Ishikawa (cell line): ENCODE results near the gene ZBTB16.

Source experiments
- CEBPB ChIP-seq: IDR thresholded peaks from 2 replicates; pipeline ENCODE4 v1.6.1; 2012
- EP300 ChIP-seq: IDR thresholded peaks from 2 replicates; pipeline ENCODE4 v1.6.1; 2012; ENCODE audit warnings: borderline replicate concordance
- MAX ChIP-seq: IDR thresholded peaks from 2 replicates; pipeline ENCODE4 v1.6.1; 2012
- RAD21 ChIP-seq: IDR thresholded peaks from 2 replicates; pipeline ENCODE4 v1.6.1; 2012; ENCODE audit warnings: low read depth
- REST ChIP-seq: IDR thresholded peaks from 2 replicates; pipeline ENCODE4 v1.6.1; 2012; ENCODE audit warnings: low read depth, mild to moderate bottlenecking
- TAF1 ChIP-seq: IDR thresholded peaks from 2 replicates; pipeline ENCODE4 v1.6.1; 2012; ENCODE audit warnings: low read depth, mild to moderate bottlenecking
- TEAD4 ChIP-seq: IDR thresholded peaks from 2 replicates; pipeline ENCODE4 v1.6.1; 2012
- YY1 ChIP-seq: IDR thresholded peaks from 2 replicates; pipeline ENCODE4 v1.6.1; 2012; ENCODE audit warnings: low read depth

GRCh38 chr11:114173843-114174242, 114.3 kb downstream of the ZBTB16 start:
- TF ChIP-seq EP300 (no peak), YY1 (no peak), REST (no peak), MAX (no peak), TEAD4 (no peak), TAF1 (no peak), CEBPB (no peak), RAD21 (no peak)
